Adipocyte (in vitro differentiated cells): ENCODE data around the gene GABPB2.

Experiments
- DNase-seq: peaks from one replicate; pipeline ENCODE4 v3.0.0-alpha.2; 2015; ENCODE audit warnings: low read depth
- H3K27me3 ChIP-seq: replicated peaks from 2 replicates; pipeline ENCODE4 v1.7.0; 2013; ENCODE audit warnings: mild to moderate bottlenecking, low read length, moderate library complexity; ENCODE audit not compliant: control insufficient read depth, insufficient read depth
- H3K36me3 ChIP-seq: 2 replicates; pipeline ENCODE4 v1.7.0; 2013; ENCODE audit warnings: low read length, mild to moderate bottlenecking, moderate library complexity; ENCODE audit not compliant: control insufficient read depth, insufficient read depth, severe bottlenecking
- H3K4me1 ChIP-seq: 2 replicates; pipeline ENCODE4 v1.7.0; 2013; ENCODE audit warnings: mild to moderate bottlenecking, low read length, moderate library complexity; ENCODE audit not compliant: control insufficient read depth, insufficient read depth
- H3K4me3 ChIP-seq: 2 replicates; pipeline ENCODE4 v1.7.0; 2013; ENCODE audit warnings: mild to moderate bottlenecking, low read length, moderate library complexity
- H3K9ac ChIP-seq: 2 replicates; pipeline ENCODE4 v1.7.0; 2013; ENCODE audit warnings: mild to moderate bottlenecking, low read length, moderate library complexity
- H3K9me3 ChIP-seq: 2 replicates; pipeline ENCODE4 v1.7.0; 2013; ENCODE audit warnings: mild to moderate bottlenecking, low read length, moderate library complexity; ENCODE audit not compliant: control insufficient read depth

The GABPB2 gene

GRCh38 chr1:151171190-151171589, 100.6 kb downstream of the GABPB2 start:
- DNase-seq: no peak
- no peak overlapping the region for H3K4me3 ChIP-seq
- H3K36me3 ChIP-seq: peaks cover 42% of the 10 kb centered on the region
- no peaks in the 10 kb centered on the region for H3K9me3 ChIP-seq
- H3K4me1 ChIP-seq: peaks cover 23% of the 10 kb centered on the region
- H3K9ac ChIP-seq: no peak overlapping the region
- no peaks in the 10 kb centered on the region for H3K27me3 ChIP-seq
